ENCODE measurements around the gene TP53TG3E.
"Not testable (repeated sequence)": the region's sequence is repeated elsewhere in the genome, so short reads cannot be mapped to it uniquely, and the experiment has no call there.

Gene TP53TG3E

DNA sequence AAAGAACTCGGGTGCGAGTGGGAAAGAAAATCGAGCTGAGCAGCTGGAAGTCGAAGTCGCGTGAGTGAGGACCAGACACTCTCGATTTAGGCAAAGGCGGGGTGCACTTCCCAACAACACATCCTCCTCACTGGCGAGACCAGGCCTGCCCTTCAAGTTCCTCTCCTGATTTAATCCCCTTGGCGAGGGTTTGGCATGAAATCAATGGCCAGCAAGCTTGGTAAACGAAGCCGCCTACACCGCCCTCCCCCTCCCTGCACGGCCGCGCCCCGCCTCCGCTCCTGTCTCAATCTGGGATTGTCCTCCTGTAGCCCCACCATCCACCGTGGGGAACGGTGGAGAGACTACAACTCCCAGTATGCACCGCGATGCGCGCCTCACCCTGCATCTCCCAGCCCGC is at the start of gene TP53TG3E:
Gene TP53TG3E, plus strand, starts transcription at position 301 of the 400 bp plus-strand sequence. Its CDS starts 68 bp downstream, at position 369.
- DNase-seq, result not testable (repeated sequence)

- DNase-seq, result not testable (repeated sequence)
Measured at GRCh38 chr16:33336226-33337012, 32.3 kb downstream of the TP53TG3E start.

DNA sequence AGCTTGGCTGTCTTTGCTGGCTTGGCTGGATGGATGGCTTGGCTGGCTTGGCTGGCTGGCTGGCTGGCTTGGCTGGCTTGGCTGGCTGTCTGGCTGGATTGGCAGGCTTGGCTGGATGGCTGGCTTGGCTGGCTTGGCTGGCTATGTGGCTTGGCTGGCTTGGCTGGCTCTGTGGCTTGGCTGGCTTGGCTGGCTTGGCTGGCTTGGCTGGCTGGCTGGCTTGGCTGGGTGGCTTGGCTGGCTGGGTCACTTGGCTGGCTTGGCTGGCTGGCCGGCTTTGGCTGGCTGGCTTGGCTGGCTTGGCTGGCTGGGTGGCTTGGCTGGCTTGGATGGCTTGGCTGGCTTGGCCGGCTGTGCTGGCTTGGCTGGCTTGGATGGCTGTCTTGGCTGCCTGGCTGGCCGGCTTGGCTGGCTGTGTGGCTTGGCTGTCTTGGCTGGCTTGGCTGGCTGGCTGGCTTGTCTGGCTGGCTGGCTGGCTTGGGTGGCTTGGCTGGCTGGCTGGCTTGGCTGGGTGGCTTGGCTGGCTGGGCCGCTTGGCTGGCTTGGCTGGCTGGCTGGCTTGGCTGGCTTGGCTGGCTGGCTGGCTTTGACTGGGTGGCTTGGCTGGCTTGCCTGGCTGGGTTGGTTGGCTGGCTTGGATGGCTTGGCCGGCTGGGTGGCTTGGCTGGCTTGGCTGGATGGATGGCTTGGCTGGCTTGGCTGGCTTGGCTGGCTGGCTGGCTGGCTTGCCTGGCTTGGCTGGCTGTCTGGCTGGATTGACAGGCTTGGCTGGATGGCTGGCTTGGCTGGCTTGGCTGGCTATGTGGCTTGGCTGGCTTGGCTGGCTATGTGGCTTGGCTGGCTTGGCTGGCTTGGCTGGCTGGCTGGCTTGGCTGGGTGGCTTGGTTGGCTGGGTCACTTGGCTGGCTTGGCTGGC is 33.8 kb downstream of the TP53TG3E start:
- DNase-seq, result not testable (repeated sequence)

DNA sequence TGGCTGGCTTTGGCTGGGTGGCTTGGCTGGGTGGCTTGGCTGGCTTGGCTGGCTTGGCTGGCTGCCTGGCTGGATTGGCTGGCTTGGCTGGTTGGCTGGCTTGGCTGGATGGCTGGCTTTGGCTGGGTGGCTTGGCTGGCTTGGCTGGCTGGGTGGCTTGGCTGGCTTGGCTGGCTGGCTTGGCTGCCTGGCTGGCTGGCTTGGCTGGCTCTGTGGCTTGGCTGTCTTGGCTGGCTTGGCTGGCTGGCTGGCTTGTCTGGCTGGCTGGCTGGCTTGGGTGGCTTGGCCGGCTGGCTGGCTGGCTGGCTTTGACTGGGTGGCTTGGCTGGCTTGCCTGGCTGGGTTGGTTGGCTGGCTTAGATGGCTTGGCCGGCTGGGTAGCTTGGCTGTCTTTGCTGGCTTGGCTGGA is 34.4 kb downstream of the TP53TG3E start:
- not testable (repeated sequence) for DNase-seq

DNA sequence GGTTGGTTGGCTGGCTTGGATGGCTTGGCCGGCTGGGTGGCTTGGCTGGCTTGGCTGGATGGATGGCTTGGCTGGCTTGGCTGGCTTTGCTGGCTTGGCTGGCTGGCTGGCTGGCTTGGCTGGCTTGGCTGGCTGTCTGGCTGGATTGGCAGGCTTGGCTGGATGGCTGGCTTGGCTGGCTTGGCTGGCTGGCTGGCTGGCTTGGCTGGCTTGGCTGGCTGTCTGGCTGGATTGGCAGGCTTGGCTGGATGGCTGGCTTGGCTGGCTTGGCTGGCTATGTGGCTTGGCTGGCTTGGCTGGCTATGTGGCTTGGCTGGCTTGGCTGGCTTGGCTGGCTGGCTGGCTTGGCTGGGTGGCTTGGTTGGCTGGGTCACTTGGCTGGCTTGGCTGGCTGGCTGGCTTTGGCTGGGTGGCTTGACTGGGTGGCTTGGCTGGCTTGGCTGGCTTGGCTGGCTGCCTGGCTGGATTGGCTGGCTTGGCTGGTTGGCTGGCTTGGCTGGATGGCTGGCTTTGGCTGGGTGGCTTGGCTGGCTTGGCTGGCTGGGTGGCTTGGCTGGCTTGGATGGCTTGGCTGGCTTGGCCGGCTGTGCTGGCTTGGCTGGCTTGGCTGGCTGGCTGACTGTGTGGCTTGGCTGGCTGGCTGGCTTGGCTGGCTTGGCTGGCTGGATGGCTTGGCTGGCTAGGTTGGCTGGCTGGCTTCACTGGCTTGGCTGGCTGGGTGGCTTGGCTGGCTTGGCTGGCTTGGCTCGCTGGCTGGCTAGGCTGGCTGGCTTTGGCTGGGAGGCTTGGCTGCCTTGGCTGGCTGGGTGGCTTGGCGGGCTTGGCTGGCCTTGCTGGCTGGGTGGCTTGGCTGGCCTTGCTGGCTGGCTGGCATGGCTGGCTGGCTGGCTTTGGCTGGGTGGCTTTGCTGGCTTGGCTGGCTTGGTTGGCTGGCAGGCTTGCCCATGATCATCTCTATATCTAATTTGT is 35.3 kb downstream of the TP53TG3E start:
- peak; percentile 0 for DNase-seq

All from fibroblast of skin of right biceps (primary cell).